Dedifferentiated amniotic fluid mesenchymal stem cell (primary cell): ENCODE results near the gene EML4.
"Not testable (repeated sequence)": the region's sequence is repeated elsewhere in the genome, so short reads cannot be mapped to it uniquely, and the experiment has no call there.

Experiments
- DNase-seq: peaks from one replicate; pipeline ENCODE4 v3.0.0-alpha.2; 2016; ENCODE audit errors: extremely low spot score

Gene EML4

GRCh38 chr2:42333579-42333978, 164.4 kb downstream of the EML4 start:
- no peak for DNase-seq

GRCh38 chr2:42334220-42334619, 165.1 kb downstream of the EML4 start:
- no peak for DNase-seq

DNA sequence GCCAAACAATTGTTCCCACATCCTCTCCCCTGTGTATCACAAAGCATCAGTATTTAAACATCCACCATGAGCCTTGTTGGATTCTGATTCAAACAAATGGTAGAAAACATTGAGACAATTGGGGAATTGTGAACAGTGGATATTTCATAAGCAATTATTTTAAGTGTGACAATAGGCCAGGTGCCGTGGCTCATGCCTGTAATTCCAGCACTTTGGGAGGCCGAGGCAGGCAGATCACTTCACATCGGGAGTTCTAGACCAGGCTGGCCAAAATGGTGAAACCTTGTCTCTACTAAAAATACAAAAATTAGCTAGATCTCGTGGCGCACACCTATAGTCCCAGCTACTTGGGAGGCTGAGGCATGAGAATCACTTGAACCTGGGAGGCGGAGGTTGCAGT, 165.7 kb downstream of the EML4 start:
- DNase-seq = not testable (repeated sequence)

DNA sequence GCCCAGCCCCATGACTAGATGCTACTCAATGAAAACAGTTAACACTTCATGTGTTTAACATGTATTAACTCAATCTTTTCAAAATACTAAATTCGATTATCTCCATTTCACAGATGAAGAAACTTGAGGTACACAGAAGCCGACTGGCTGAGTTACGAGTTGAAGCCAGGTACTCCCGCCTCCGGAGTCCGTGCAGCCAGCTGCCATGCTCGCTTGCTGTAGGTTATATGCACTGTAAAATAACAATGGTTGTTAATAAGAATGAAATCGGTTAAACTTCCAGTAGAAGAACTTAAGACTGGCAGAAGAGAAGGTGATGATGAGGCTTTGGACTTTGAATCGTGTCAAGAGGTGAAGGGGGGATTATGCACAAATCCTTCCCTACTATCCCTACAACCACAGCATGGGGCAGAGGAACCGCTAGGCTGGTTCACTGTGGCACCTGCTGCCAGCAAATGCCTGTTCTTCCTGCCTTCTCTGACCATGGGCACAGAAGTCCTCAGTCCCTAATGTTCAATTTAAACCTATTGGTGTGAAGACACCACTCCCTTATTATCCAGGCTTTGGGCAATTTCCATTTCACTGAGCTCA, 166.5 kb downstream of the EML4 start:
- DNase-seq = no peak

- no peak for DNase-seq
These were observed 167.3 kb downstream of the EML4 start for GRCh38 chr2:42336361-42336965.

DNA sequence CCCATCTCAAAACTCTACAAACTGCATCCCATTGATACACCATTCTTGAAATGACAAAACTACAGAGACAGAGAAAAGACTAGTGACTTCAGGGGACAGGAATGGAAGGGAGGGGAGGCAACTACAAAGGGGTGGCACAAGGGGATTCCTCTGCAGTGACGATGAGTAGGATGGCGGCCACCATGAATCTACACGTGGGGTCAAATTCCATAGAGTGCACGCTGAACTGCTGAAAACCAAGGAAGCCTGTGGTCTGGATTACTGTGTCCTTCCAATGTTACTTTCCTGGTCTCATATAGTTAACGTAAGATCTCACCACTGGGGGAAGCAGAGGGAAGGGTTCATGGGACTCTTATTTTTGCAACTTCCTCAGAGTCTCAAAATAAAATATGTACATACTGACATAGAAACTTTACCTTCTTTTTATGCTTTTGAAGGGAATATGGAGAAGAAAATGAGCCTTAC, 168.2 kb downstream of the EML4 start:
- no peak for DNase-seq

DNA sequence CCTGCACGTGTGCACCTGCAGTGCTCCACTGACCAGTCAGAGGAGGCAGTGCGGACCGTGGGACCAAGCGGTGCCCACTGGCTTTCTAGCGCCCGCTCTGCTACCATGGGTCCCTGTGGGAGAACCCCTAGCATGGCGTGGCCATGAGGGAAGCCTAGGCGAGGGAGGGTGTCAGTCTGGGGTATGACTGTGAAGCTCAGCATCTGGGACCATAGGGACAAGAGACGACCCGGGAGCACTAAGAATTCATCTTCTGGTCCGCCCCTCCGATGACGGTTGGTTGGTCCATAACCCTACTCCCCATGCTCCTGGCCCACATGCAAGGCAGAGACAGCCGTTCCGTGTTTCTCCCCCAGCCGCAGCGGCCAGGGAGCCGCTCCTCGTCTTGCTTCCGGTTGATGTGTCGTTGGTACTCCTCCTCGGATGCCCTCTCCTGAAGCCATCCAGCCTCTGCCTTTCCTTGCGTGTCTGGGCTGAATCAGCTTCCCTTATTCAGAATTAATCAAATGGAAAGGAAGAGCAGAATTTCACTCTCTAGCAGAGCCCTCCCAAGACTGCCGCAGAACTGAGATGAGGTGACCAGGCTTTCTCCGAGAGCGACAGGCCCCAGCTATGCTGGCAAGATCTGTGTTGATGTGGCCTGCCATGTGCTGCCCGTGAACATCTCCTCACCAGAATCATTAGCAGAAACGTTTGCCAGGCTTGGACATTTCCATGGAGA, 168.9 kb downstream of the EML4 start:
- no peak for DNase-seq

GRCh38 chr2:42338567-42339190, 169.5 kb downstream of the EML4 start:
- DNase-seq = no peak

DNA sequence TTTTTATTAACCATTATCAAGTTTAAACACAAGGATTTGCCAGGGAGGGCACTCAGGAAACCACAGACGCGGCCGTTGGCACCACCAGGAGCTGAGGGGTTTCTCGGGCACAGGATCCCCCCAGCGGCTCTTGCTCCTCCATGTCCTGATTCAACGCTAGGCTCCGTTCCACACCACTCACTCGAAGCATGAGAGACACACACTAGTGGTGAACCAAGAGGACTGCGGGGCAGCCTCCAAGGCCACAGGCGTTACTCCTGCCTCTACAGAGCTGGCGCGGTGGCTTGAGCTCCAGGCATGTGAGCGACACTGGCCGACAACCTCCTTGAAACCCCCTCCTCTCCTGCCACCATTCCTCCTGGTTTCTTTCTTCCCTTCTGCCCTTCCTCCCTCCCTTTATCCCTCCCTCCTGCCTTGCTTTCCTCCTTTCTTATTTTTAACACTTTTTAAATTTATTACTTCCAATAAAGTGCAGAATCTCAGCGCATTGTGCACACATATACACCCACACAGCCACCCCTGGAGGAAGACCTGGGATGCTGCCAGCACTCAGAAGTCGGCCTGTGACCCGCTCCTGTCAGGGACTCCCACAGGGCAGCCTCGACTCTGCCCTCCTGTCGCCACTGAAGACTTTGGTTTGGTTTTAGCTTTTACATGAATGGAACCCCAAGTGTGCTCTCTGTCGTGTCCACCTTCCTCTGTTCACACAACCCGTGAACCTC, 170.2 kb downstream of the EML4 start:
- DNase-seq = no peak

DNA sequence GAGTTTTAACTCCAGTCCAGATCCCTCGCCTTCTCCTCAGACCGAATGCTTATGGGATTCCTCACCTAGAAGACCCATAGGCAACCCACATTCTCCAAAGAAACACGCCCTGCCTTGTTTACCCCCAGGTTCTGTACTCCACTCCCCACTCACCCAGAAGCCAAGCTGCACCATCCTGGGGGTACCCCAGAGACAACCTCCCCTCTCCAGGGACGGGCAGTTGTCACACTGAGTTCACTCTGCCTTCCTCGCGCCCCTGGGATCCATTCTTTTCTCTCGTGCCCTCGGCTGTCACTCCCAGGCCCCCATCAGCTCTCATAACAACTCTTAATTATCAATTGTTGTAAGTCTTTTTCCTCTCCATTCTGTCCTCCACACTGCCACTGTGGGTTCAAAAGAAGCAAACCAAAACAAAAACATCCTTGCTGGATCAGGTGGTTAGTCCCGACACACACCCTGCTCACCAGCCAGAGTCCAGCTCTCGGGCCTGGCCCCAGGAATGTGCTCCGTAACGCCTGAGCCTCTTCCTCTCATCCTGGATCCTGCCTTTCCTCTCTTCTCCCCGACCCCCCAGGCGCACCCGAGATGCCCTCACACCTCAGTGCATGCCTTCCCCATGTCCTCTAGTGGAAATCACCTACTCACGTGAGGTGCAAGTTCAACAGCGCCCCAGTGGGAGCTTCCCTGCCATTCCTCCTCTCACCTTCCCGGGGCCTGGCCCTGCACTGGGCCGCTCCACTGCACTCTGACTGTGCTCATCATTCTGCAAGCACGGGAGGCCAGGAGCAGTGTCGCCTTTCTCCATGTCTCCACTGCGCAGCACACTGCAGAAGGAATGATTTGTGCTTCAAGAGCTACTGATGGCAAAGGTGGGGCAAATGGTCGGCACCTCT, 171.1 kb downstream of the EML4 start:
- no peak for DNase-seq

- DNase-seq = no peak
These were observed 171.9 kb downstream of the EML4 start for GRCh38 chr2:42340938-42341636.

DNA sequence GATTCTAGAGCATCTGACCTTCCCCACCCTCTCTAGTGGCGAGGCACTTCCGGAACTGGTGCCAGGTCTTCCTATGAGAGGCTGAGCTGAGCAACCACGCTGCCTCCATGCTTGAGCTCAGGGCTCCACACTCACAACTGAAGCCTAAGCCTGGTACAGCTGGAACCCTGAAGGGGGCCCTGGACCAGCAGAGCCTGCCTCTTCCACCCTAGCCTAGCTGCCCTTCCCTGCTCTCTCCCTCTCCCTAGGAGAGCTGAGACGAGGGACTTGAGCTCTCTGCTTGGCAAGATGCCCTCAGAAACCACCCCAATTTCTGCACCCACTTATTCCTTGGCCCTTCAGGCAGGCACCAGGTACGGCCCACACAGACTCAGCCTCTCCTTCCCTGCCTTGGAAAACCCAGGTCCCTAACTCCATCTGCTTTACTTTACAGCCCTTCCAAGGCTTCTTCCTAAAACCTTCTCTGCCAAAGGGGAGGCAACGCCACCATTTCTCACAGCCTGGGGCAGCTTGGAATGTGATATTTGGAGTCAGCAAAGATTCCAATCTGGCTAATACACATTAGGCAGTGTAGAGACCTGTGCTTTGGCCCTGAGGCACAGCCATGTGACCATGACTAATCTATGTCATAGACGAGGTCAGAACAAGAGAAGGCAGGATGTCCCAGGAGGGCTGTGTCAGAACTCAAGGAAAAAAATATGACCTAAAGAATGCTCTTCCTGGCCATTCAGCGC, 173.1 kb downstream of the EML4 start:
- DNase-seq = peak; percentile 68

- DNase-seq = no peak
These were observed 173.7 kb downstream of the EML4 start for GRCh38 chr2:42342795-42343241.

DNA sequence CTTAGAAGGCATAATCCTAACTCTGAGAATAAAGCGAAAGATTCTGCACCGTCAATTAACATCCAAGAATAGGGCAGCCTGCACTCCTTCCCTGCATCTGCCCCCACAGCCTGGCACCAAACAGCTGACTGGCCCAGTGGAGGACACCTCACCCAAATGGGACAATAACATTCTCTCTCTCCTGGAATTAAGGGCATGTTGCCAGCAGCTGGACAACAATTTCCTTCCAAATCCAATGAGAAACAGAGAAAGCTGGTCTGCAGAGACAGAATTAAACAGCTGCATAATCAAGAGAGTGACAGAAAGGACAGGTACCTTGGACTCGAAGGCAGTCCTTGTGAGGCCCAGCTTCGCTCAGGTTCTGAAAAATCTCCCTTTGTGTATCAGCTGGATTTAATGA, 176.8 kb downstream of the EML4 start:
- no peak for DNase-seq

DNA sequence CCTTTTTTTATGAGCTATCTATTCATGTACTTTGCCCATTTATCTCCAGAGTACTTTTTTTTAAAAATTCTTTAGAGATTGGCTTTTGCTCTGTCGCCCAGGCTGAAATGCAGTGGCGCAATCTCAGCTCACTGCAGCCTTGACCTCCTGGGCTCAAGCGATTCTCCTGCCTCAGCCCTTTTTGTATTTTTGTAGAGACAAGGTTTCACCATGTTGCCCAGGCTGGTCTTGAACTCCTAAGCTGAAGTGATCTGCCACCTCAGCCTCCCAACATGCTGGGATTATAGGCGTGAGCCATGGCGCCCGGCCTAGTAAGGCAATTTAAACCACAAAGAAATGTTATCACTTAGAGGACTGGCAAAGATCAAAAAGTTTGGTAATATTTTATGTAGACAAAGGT, 177.7 kb downstream of the EML4 start:
- not testable (repeated sequence) for DNase-seq

DNA sequence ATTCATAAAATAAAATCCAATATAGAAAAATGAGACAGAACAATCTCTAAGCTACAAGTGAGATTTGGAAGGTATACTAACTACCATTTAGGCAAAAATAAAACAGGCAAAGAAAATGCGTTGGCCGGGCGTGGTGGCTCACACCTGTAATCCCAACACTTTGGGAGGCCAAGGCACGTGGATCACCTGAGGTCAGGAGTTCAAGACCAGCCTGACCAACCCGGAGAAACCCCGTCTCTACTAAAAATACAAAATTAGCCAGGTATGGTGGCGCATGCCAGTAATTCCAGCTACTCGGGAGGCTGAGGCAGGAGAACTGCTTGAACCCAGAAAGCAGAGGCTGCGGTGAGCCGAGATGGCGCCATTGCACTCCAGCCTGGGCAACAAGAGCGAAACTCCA, 178.4 kb downstream of the EML4 start:
- not testable (repeated sequence) for DNase-seq

GRCh38 chr2:42348113-42348805, 179.1 kb downstream of the EML4 start:
- DNase-seq = no peak

DNA sequence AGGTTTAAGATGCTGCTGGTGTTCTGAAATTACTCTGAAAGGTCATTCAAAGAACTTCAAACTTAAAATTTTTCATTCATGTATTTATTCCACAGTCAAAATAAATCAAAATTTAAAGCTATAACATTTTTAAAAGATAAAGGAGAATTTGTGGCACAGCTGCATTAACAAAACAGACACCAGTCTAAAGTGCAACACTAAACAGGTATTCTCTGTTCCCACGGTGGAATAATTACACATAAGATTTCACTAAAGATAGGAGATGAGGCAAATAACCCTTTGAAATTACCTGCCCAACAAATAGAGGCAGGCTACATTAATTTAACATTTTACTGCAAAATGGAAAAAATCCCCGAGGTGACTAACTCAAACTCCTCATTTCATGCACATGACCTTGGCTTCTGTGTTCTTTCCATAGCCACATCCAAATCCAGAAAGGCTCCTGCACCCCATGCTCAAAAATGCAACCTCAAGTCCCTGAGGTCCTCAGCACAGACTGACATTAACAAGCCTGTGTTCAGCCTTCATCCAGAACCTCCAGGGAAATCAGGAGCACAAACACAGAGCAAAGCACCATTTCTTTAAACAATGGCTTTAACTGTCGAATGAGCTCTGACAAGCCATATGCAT, 181.4 kb downstream of the EML4 start:
- DNase-seq = no peak

GRCh38 chr2:42351864-42352263, 182.7 kb downstream of the EML4 start:
- no peak for DNase-seq
